Measurements from ENCODE around the gene RNASEH2C.

RNASEH2C gene

DNA sequence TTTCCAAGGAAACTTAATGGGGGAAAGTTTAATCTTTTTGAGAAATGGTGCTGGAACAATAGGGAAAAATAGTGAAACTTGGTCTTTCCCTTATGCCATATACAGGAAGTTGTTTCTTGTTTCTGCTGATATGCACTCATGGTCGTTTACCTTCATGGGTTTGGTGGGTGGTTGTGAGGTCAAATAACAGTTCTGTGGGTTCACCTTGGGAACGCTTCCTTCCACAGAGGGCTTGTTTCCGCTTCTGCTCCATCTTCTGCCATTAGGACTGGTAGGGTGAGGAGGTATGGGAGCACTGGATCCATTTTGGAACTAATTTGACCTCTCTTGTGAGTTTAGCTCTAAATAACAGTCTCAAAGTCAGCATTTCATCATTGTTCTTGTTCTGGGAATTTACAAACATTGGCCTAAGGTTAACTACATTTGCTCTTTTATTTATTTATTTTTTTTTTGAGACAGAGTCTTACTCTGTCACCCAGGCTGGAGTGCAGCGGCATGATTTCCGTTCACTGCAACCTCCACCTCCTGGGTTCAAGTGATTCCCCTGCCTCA, 40.3 kb downstream of the RNASEH2C start:
- no peak for DNase-seq

DNA sequence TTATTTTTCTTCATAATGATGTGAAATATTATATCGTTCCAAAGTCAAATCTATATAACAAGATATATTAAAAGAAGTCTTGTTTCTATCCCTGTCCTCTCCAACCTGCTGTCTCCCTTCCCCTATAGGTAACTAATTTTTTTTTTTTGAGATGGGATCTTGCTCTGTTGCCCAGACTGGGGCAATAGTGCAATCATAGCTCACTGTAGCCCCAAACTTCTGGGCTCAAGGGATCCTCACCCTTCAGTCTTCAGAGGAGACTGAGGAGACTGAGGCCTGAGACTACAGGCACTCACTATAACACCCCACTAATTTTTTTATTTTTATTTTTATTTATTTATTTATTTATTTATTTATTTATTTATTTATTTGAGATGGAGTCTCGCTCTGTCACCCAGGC, 47.6 kb downstream of the RNASEH2C start:
- no peak for DNase-seq

DNA sequence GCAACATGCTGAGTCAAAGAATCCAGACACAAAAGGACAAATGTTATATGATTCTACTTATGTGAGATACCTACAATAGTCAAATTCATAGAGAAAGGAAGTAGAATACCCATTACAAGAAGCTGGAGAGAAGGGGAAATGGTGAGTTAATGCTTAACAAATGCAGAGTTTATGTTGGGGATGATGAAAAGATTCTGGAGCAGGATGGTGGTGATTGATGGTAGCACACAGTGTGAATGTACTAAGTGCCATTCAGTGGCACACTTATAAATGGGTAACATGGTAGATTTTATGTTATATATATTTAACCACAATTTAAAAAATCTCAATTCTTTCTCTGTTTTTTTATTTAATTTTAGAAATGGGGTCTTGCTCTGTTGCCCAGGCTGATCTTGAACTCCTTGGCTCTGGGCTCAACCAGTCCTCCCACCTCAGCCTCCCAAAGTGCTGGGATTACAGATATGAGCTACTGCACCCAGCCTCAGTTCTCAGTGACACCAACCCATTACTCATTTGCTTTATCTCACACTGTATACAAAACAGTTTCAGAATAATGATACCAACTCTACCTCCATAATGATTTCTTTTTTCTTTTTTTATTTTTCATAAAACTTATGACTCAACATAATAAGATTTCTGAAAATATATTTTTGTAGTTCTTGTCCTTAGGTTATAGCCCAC, 48.3 kb downstream of the RNASEH2C start:
- DNase-seq, result no peak
